Activated CD4-positive, alpha-beta T cell treated with anti-CD3 and anti-CD28 coated beads, Interleukin-2, amount 10 ng/mL, durations not matched to agents 24 days and 14 days (primary cell): ENCODE data around the gene CD59. TPM values are rescaled to one million over a fixed set of nuclear protein-coding genes. Genes with fewer than 3 reads are reported as not detected.
A peak's percentile ranks its signal among the peaks of the same experiment; 100 is the strongest.
"Not testable (repeated sequence)": the region's sequence is repeated elsewhere in the genome, so short reads cannot be mapped to it uniquely, and the experiment has no call there.

Experiments used
- DNase-seq: peaks from one replicate; pipeline ENCODE4 v3.0.0; 2022
- H3K27ac Mint-ChIP-seq: one replicate; pipeline ENCODE4 v1.8.0; 2022; ENCODE audit warnings: mild to moderate bottlenecking, mixed read lengths
- H3K27me3 Mint-ChIP-seq: one replicate; pipeline ENCODE4 v1.8.0; 2022; ENCODE audit warnings: mixed read lengths
- H3K36me3 Mint-ChIP-seq: one replicate; pipeline ENCODE4 v1.8.0; 2022; ENCODE audit warnings: low read depth, mild to moderate bottlenecking, mixed read lengths
- H3K4me1 Mint-ChIP-seq: one replicate; pipeline ENCODE4 v1.8.0; 2021; ENCODE audit warnings: mixed read lengths
- H3K4me3 Mint-ChIP-seq: one replicate; pipeline ENCODE4 v1.8.0; 2022; ENCODE audit warnings: mild to moderate bottlenecking, moderate library complexity, mixed read lengths
- H3K9me3 Mint-ChIP-seq: one replicate; pipeline ENCODE4 v1.8.0; 2021; ENCODE audit warnings: mixed read lengths
- intact Hi-C: fragments of 100-400 bp; cut with micrococcal nuclease; formaldehyde crosslinking; loops from one replicate; pipeline ENCODE4 v1.15.1; 2023
- total RNA-seq: library from RNA; stranded (reverse); gene quantifications from 2 replicates; pipeline ENCODE4 v1.2.3, GENCODE V29; 2022

CD59 gene
- total RNA-seq, 1 donor from 2014 or later: 94.1 TPM

GRCh38 chr11:33691066-33691864 lies 45.0 kb downstream of the CD59 start:
- Mint-ChIP-seq H3K9me3 (no peaks in the 10 kb centered on the region), H3K36me3 (no peaks in the 10 kb centered on the region), H3K4me3 (no peak overlapping the region), H3K4me1 (peaks cover 10% of the 10 kb centered on the region), H3K27me3 (peaks cover 5% of the 10 kb centered on the region), H3K27ac (no peak overlapping the region)
- DNase-seq: no peak
- intact Hi-C loops: no loop called here

DNA sequence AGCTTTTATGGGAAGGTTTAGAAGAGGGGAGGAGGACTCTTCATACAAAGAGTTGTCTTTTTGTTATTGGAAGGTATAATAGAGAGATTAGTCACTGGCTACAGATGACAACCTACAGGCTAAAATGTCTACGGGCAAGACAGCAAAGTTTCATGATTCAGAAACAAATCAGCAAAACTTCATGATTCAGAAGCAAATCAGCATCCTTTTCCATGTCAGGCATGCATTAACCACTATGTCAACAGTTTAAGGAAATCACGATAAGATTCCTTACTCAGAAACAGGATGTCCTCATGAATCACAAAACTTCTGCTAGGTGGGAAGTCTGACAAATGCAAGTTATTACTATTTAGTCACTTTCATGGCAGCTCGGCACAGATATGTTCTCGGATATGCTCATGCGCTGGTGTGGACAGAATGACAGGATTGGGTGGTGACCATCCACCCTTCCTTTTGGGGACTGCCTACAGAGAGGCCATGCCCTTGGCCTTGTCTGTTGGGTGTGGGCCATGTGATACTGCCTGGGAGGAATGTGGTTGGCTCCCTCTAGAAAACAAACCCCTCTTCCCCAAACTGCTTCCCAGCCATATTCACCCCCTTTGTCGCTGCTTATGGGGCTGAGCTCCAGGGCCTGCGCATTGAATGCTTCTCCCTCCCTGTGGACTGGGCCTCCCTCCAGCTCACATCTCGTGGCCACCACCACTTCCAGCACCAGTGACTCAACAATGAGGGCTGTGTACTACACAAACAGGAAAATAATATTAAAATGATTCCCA lies 45.7 kb downstream of the CD59 start:
- Mint-ChIP-seq H3K4me3 (no peak overlapping the region), H3K9me3 (no peaks in the 10 kb centered on the region), H3K27ac (peak overlapping the region; percentile 40), H3K4me1 (peaks cover 9% of the 10 kb centered on the region), H3K27me3 (no peaks in the 10 kb centered on the region), H3K36me3 (no peaks in the 10 kb centered on the region)
- no peak for DNase-seq
- intact Hi-C loops: no loop called here

DNA sequence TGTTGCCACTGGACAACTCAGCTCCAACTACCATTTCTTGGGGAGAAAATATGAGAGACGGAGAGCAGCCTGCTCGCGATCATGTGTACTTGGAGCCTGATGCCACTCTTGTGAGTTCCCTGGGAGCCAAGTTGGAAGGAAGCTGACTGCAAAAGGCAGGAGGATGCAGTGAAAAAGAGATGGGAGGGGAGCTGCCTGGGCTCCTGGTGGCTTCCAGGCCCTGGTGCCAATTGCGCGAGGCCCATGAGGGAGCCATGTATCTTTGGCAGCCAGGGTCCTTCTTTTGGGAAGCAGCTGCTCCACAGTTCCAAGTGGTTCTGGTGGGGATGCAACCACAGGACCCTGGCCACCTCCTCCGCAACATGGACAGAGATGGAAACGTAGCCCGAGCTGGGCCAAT lies 46.7 kb downstream of the CD59 start:
- no peak for DNase-seq
- Mint-ChIP-seq H3K4me3 (no peak overlapping the region), H3K27me3 (no peaks in the 10 kb centered on the region), H3K9me3 (no peaks in the 10 kb centered on the region), H3K27ac (no peak overlapping the region), H3K4me1 (peaks cover 9% of the 10 kb centered on the region), H3K36me3 (no peaks in the 10 kb centered on the region)
- intact Hi-C loops: no loop called here

GRCh38 chr11:33689085-33689484 lies 47.1 kb downstream of the CD59 start:
- peaks cover 9% of the 10 kb centered on the region for H3K4me1 Mint-ChIP-seq
- H3K27me3 Mint-ChIP-seq: peaks cover 3% of the 10 kb centered on the region
- H3K9me3 Mint-ChIP-seq: no peaks in the 10 kb centered on the region
- H3K4me3 Mint-ChIP-seq: no peak overlapping the region
- DNase-seq: no peak
- no peaks in the 10 kb centered on the region for H3K36me3 Mint-ChIP-seq
- H3K27ac Mint-ChIP-seq: no peak overlapping the region
- intact Hi-C loops: no loop called here

- peaks cover 9% of the 10 kb centered on the region for H3K4me1 Mint-ChIP-seq
- H3K27me3 Mint-ChIP-seq: peaks cover 9% of the 10 kb centered on the region
- H3K36me3 Mint-ChIP-seq: no peaks in the 10 kb centered on the region
- intact Hi-C loops: loop anchor here (1.0 kb wide), 1 partner anchor 326 kb away; no protein-coding TSS in a partner anchor
- H3K27ac Mint-ChIP-seq: no peak overlapping the region
- H3K9me3 Mint-ChIP-seq: no peaks in the 10 kb centered on the region
- no peak for DNase-seq
- H3K4me3 Mint-ChIP-seq: no peak overlapping the region
Observed at GRCh38 chr11:33687733-33688479, 48.3 kb downstream of the CD59 start.

DNA sequence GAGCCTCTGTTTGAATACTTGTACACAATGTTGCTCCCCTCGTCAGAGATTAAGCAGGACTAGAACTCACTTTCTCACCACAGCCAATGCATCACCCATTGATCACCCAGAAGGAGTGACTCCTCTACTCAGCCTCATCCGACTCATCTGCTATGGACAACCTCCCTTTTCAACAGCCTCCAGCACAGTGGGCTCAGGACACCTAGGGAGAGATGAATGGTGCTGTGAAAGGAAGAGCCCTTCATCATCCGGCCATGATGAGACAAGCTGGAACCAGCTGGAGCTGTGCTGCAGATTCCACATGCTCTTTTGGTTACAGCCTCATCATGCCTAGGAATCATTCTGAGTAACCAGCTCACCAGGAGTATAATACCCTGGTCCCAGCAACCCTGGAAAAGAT lies 51.1 kb downstream of the CD59 start:
- H3K9me3 Mint-ChIP-seq: no peaks in the 10 kb centered on the region
- no peak overlapping the region for H3K4me3 Mint-ChIP-seq
- intact Hi-C loops: no loop called here

DNA sequence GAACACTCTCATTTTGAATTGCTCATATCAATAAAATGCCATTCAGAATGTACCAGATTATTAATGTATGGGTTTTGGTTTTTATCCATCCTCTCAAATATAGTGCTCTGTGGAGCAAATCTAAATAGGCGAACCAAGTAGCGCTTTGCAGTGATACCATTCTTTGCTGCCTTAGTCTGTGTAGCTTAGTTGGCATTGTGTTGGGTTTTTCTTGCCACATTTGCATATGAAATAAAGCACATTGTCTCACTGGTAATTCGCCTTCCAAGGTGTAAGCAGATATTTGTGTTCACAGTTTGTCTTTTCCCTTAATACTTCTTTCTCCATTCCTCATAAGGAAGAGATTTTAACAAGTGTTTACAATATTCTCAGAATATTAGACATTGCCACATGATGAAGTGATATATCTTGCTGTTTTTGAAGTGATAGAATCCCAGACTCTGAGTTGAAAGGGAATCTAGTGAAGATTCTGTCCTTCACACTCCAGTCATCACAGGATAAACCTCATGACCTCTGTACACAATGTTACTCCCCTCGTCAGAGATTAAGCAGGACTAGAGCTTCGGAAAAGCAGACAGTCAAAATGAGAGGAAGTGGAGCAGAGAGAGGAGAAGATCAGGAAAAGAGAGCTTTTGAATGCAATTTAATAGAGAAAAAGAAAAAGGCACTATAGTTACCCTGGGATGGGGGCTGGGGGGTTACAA lies 52.1 kb downstream of the CD59 start:
- H3K27me3 Mint-ChIP-seq: peaks cover 34% of the 10 kb centered on the region
- intact Hi-C loops: no loop called here
- H3K27ac Mint-ChIP-seq: no peak overlapping the region
- no peaks in the 10 kb centered on the region for H3K36me3 Mint-ChIP-seq
- peaks cover 4% of the 10 kb centered on the region for H3K4me1 Mint-ChIP-seq
- H3K9me3 Mint-ChIP-seq: no peaks in the 10 kb centered on the region
- DNase-seq: no peak
- H3K4me3 Mint-ChIP-seq: no peak overlapping the region

More for the DNA sequence above, 51.1 kb downstream of the CD59 start:
- H3K27ac Mint-ChIP-seq: no peak overlapping the region
- no peaks in the 10 kb centered on the region for H3K36me3 Mint-ChIP-seq
- H3K27me3 Mint-ChIP-seq: peaks cover 27% of the 10 kb centered on the region
- peaks cover 4% of the 10 kb centered on the region for H3K4me1 Mint-ChIP-seq
- DNase-seq: no peak

DNA sequence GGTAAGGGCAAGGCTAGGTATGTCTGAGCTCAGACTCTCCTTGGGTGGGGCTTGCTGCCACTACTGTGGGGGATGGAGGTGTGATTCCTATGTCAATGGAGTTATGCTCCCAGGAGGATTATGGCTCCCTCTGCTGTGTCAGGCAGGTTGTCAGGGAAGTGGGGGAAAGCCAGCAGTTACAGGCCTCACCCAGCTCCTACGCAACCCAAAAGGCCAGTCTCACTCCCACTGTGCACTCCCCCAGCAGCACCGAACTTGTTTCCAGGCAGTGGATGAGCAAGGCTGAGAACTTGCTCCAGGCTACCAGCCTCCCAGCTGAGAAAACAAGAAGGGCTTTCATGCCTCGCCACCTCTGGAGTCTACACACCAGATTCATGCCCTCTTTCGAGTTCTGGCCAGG lies 53.8 kb downstream of the CD59 start:
- H3K4me3 Mint-ChIP-seq: no peak overlapping the region
- peaks cover 41% of the 10 kb centered on the region for H3K27me3 Mint-ChIP-seq
- H3K9me3 Mint-ChIP-seq: peaks cover 14% of the 10 kb centered on the region
- no peak for DNase-seq
- H3K36me3 Mint-ChIP-seq: no peaks in the 10 kb centered on the region
- intact Hi-C loops: no loop called here
- H3K4me1 Mint-ChIP-seq: peaks cover 7% of the 10 kb centered on the region
- H3K27ac Mint-ChIP-seq: no peak overlapping the region

DNA sequence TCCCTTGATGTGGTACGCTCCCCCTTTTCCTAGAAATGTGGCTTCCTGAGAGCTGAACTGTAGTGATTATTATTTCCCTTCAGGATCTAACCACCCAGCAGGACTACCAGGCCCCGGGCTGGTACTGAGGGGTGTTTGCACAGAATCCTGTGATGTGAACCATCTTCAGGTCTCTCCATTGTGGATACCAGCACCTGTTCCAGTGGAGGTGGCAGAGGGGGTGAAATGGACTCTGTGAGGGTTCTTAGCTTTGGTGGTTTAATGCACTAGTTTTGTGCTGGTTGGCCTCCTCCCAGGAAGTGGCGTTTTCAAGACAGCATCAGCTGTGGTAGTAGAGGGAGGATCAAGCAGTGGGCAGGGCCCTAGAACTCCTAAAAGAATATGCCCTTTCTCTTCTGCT lies 54.2 kb downstream of the CD59 start:
- DNase-seq: no peak
- intact Hi-C loops: no loop called here
- Mint-ChIP-seq H3K4me3 (no peak overlapping the region), H3K9me3 (peaks cover 18% of the 10 kb centered on the region), H3K27me3 (peaks cover 44% of the 10 kb centered on the region), H3K27ac (no peak overlapping the region), H3K4me1 (peaks cover 7% of the 10 kb centered on the region), H3K36me3 (no peaks in the 10 kb centered on the region)

DNA sequence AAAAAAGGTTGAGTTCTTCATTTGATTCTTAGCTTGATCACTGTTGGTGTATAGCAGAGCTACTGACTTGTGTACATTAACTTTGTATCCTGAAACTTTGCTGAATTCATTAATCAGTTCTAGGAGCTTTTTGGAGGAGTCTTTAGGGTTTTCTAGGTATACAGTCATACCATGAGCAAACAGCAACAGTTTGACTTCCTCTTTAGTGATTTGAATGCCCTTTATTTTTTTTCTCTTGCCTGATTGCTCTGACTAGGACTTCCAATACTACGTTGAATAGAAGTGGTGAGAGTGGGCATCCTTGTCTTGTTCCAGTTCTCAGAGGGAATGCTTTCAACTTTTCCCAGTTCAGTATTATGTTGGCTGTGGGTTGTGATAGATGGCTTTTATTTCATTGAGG lies 57.6 kb downstream of the CD59 start:
- peaks cover 18% of the 10 kb centered on the region for H3K9me3 Mint-ChIP-seq
- DNase-seq, intact Hi-C loops, H3K4me3 Mint-ChIP-seq, H3K36me3 Mint-ChIP-seq, H3K27ac Mint-ChIP-seq, H3K4me1 Mint-ChIP-seq: not testable (repeated sequence)
- peaks cover 40% of the 10 kb centered on the region for H3K27me3 Mint-ChIP-seq

DNA sequence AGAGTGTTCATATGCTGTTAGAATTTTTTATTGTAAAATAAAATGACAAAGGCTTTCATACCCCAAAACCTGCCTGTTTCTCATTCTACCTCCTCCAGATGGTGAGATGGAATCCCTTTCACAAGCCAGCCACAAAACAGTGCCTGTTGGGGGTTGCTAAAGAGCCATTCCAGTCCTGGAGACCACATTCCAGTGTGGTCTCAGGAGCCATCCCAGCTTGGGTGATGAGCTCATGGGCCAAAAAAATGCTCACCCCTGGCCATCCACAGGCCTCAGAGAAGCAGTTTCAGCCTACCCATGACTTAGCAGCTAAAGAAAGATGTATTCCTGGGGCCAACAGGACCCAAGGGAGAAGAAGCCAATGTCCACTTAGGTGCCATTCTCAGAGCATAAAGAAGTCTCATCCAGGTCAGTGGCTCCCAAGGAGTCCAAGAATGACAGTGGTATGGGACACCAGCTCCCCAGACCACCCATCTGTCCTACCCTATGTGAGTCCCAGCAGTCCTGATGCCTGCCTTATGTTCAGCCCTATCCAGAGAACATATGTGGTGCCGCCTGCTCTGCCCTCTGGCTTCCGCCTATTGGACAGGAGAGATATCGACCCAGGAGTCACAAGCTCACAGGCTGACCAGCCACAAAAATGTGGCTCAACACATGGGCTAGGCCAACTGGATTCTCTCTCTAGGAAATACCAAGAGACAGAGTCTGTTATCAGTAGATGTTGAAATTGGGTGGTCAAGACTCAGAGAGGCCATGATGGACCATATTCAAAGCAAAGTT lies 62.0 kb downstream of the CD59 start:
- intact Hi-C loops: no loop called here
- no peak overlapping the region for H3K4me3 Mint-ChIP-seq
- DNase-seq: no peak
- peaks cover 12% of the 10 kb centered on the region for H3K4me1 Mint-ChIP-seq
- peaks cover 10% of the 10 kb centered on the region for H3K27me3 Mint-ChIP-seq
- H3K9me3 Mint-ChIP-seq: peaks cover 18% of the 10 kb centered on the region
- H3K27ac Mint-ChIP-seq: no peak overlapping the region
- H3K36me3 Mint-ChIP-seq: no peaks in the 10 kb centered on the region

- intact Hi-C loops: no loop called here
- H3K4me1 Mint-ChIP-seq: peaks cover 9% of the 10 kb centered on the region
- DNase-seq: no peak
- no peak overlapping the region for H3K27ac Mint-ChIP-seq
- peaks cover 2% of the 10 kb centered on the region for H3K27me3 Mint-ChIP-seq
- no peak overlapping the region for H3K4me3 Mint-ChIP-seq
- no peaks in the 10 kb centered on the region for H3K36me3 Mint-ChIP-seq
- peaks cover 2% of the 10 kb centered on the region for H3K9me3 Mint-ChIP-seq
Observed at GRCh38 chr11:33672273-33672672, 64.0 kb downstream of the CD59 start.
